ENCODE data around the gene PDCD7. TPM values are rescaled to one million over a fixed set of nuclear protein-coding genes. Genes with fewer than 3 reads are reported as not detected.

Gene PDCD7
- total RNA-seq, 4 donors from 2014 or later, result 26.4 to 70.7 (median 30.4) TPM

- Histone ChIP-seq H3K4me3 (no peak overlapping the region), H3K36me3 (peaks cover 3 to 86% of the 10 kb centered on the region in 2 donors), H3K9me3 (no peaks in the 10 kb centered on the region), H3K4me1 (peaks cover 0 to 26% (median 0%) of the 10 kb centered on the region in 3 donors), H3K27ac (no peak overlapping the region), H3K27me3 (no peaks in the 10 kb centered on the region)
- TF ChIP-seq EP300 (IDR thresholded peaks at IDR 0.05), result no peak
- no peak for TF ChIP-seq POLR2A (IDR thresholded peaks at IDR 0.05)
- no peak for TF ChIP-seq POLR2AphosphoS5 (IDR thresholded peaks at IDR 0.05)
- no peak for TF ChIP-seq CTCF (IDR thresholded peaks at IDR 0.05)
- no peak for ATAC-seq
These were observed 42.4 kb upstream of the PDCD7 start for GRCh38 chr15:65176056-65176455.

GRCh38 chr15:65175511-65175910 is 41.9 kb upstream of the PDCD7 start:
- Histone ChIP-seq H3K9me3 (no peaks in the 10 kb centered on the region), H3K27me3 (no peaks in the 10 kb centered on the region), H3K4me3 (no peak overlapping the region), H3K4me1 (peaks cover 0 to 20% (median 0%) of the 10 kb centered on the region in 3 donors), H3K27ac (no peak overlapping the region), H3K36me3 (peaks cover 3 to 92% of the 10 kb centered on the region in 2 donors)
- TF ChIP-seq POLR2A (IDR thresholded peaks at IDR 0.05), result no peak
- TF ChIP-seq CTCF (IDR thresholded peaks at IDR 0.05), result no peak
- TF ChIP-seq EP300 (IDR thresholded peaks at IDR 0.05), result no peak
- TF ChIP-seq POLR2AphosphoS5 (IDR thresholded peaks at IDR 0.05), result no peak
- ATAC-seq, result no peak
- 80 to 86% methylated on average over 5 of the region's 5 CpGs for WGBS, 2 donors (ENCODE audit: low coverage in 1 of 2)

- peaks cover 3 to 96% of the 10 kb centered on the region in 2 donors for H3K36me3 ChIP-seq
- 71 to 82% methylated on average over 3 to 5 of the region's 5 CpGs for WGBS, 2 donors (ENCODE audit: low coverage in 1 of 2)
- TF ChIP-seq POLR2A (IDR thresholded peaks at IDR 0.05) (no peak), POLR2AphosphoS5 (IDR thresholded peaks at IDR 0.05) (no peak)
These were observed 40.9 kb upstream of the PDCD7 start for GRCh38 chr15:65174509-65174908.

GRCh38 chr15:65172531-65172930 is 38.9 kb upstream of the PDCD7 start:
- WGBS, 2 donors (ENCODE audit: low coverage in 1 of 2), result 82 to 88% methylated on average over 2 to 5 of the region's 5 CpGs
- no peaks in the 10 kb centered on the region for H3K4me1 ChIP-seq
- no peak overlapping the region for H3K27ac ChIP-seq
- H3K4me3 ChIP-seq, result no peak overlapping the region
- TF ChIP-seq CTCF (IDR thresholded peaks at IDR 0.05), result no peak
- no peak for TF ChIP-seq POLR2A (IDR thresholded peaks at IDR 0.05)
- no peak for TF ChIP-seq EP300 (IDR thresholded peaks at IDR 0.05)
- no peak for TF ChIP-seq POLR2AphosphoS5 (IDR thresholded peaks at IDR 0.05)
- peaks cover 0 to 89% of the 10 kb centered on the region in 2 donors for H3K36me3 ChIP-seq
- no peaks in the 10 kb centered on the region for H3K9me3 ChIP-seq
- H3K27me3 ChIP-seq, result no peaks in the 10 kb centered on the region
- no peak for ATAC-seq

More at GRCh38 chr15:65174509-65174908, 40.9 kb upstream of the PDCD7 start:
- H3K27ac ChIP-seq, result no peak overlapping the region
- no peak overlapping the region for H3K4me3 ChIP-seq
- H3K9me3 ChIP-seq, result no peaks in the 10 kb centered on the region
- H3K4me1 ChIP-seq, result peaks cover 0 to 10% (median 0%) of the 10 kb centered on the region in 3 donors
- no peak for ATAC-seq
- no peaks in the 10 kb centered on the region for H3K27me3 ChIP-seq

- Histone ChIP-seq H3K27me3 (no peaks in the 10 kb centered on the region), H3K36me3 (peaks cover 0 to 86% of the 10 kb centered on the region in 2 donors), H3K4me3 (no peak overlapping the region), H3K9me3 (no peaks in the 10 kb centered on the region), H3K4me1 (no peaks in the 10 kb centered on the region), H3K27ac (no peak overlapping the region)
- 94 to 96% methylated on average over 2 to 5 of the region's 5 CpGs for WGBS, 2 donors (ENCODE audit: low coverage in 1 of 2)
- TF ChIP-seq EP300 (IDR thresholded peaks at IDR 0.05), result no peak
- no peak for ATAC-seq
These were observed 37.8 kb upstream of the PDCD7 start for GRCh38 chr15:65171428-65171827.

GRCh38 chr15:65165875-65166274 is 32.3 kb upstream of the PDCD7 start:
- TF ChIP-seq POLR2AphosphoS5 (IDR thresholded peaks at IDR 0.05) (no peak), CTCF (IDR thresholded peaks at IDR 0.05) (no peak), POLR2A (IDR thresholded peaks at IDR 0.05) (no peak), EP300 (IDR thresholded peaks at IDR 0.05) (no peak)
- WGBS, 2 donors (ENCODE audit: low coverage in 1 of 2), result 80 to 90% methylated on average over 1 to 2 of the region's 2 CpGs
- Histone ChIP-seq H3K27ac (no peak overlapping the region), H3K9me3 (no peaks in the 10 kb centered on the region), H3K27me3 (no peaks in the 10 kb centered on the region), H3K4me3 (no peak overlapping the region), H3K36me3 (peaks cover 0 to 75% of the 10 kb centered on the region in 2 donors), H3K4me1 (peaks cover 0 to 29% (median 2%) of the 10 kb centered on the region in 3 donors)
- ATAC-seq, result no peak
